Colon (tissue), 2 donors: ENCODE measurements around the gene CRYGC.

ENCODE experiments used
- FAIRE-seq: peaks from 2 replicates; lab custom pipeline; 2012; peaks lifted over from hg19 to GRCh38; lab: Jason Lieb, UNC
- donor health status: control.
- donor health status: control.

Gene CRYGC

GRCh38 chr2:208093128-208093527, 36.5 kb downstream of the CRYGC start:
- no peak for FAIRE-seq

DNA sequence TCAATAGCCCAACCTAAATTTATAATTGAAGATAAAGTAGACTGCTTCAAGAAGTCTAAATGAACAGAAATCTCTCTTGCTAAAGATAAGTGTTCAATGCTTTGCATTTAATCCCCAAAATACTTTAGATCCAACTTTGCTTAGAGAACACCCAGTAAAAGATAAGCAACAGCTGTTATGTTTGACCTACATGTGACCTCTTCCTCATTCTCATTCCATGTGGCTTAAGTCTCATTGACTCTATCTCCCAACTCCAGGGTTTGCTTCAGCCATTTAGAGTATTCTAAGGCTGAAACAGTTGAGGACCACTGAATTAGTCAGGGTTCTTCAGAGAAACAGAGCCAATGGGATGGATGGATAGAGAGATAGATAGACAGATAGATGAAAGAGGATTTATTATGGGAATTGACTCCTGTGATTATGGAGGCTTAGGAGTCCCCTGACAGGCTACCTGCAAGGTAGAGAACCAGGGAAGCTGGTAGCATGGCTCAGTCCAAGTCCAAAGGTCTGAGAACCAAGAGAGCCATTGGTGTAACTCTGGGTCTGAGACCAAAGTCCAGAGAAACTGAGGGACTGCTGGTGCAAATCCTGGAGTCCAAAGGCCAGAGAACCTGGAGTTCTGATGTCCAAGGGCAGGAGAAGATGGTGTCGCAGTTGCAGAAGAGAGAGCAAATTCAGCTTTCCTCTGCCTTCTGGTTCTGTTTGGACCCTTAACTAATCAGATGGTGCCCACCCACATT, 37.4 kb downstream of the CRYGC start:
- FAIRE-seq = no peak

DNA sequence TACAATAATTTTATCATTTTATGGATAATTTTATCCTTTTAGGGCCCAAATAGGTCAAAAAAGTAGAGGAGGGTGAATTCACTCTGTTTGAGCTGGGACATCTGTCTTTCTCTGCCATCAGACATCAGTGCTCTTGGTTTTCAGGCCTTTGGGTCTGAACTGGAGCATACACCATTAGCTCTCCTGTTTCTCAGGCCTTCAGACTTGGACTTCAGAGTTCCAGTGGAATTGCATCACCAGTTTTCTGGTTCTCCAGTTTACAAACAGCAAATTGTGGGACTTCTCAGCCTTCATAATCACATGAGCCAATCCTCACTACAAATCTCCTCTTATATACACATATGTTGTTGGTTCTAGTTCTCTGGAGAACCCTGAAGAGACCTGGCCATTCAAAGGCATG, 39.2 kb downstream of the CRYGC start:
- FAIRE-seq = no peak

DNA sequence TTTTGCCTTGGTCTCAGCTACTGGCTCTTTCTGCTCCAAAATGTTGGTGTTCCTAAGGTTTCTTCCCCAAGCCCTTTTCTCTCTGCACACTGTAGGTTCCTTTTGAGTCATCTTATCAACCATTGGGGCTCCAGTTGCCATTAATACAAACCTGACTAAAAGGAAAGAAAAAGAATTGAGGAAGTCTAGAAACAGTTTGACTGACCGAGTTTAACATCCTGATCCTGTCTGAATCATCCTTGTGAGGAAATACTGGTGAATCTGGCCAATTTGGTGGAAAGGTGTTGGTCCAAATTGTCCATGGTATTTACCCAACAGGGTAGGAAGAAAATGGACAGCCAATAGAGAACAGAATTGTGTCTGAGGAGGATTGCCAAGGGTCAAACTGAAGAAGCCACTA, 43.6 kb downstream of the CRYGC start:
- no peak for FAIRE-seq

DNA sequence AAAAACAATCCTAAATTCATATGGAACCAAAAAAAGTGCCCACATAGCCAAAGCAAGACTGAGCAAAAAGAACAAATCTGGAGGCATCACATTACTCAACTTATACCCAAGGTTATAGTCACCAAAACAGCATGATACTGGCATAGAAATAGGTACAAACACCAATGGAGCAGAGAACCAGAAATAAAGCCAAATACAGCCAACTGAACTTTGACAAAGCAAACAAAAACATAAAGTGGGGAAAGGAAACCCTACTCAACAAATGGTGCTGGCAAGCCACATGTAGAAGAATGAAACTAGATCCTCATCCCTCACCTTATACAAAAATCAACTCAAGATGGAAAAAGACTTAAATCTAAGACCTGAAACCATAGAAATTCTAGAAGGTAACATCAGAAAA, 45.8 kb downstream of the CRYGC start:
- no peak for FAIRE-seq
